H1 (cell line): Measurements from ENCODE around the gene RPUSD2. TPM values are rescaled to one million over a fixed set of nuclear protein-coding genes. Genes with fewer than 3 reads are reported as not detected.

Experiments
- CREB1 ChIP-seq: IDR thresholded peaks from 2 replicates; pipeline ENCODE4 v1.6.1; 2012; ENCODE audit warnings: inconsistent platforms
- KDM1A ChIP-seq: fragments of 200-600, 300-600 bp; sonication (generic); IDR thresholded peaks from 2 replicates; pipeline ENCODE4 v1.7.1; 2016; ENCODE audit warnings: mild to moderate bottlenecking, low read length, borderline replicate concordance
- NRF1 ChIP-seq: IDR thresholded peaks from 2 replicates; pipeline ENCODE4 v1.6.1; 2011; ENCODE audit warnings: mild to moderate bottlenecking, low read depth, low read length, improper control_type of control experiment
- POLR2AphosphoS5 ChIP-seq: IDR thresholded peaks from 2 replicates; pipeline ENCODE4 v1.6.1; 2011; ENCODE audit warnings: low read depth, low read length
- RBBP5 ChIP-seq: IDR thresholded peaks from 2 replicates; pipeline ENCODE4 v1.7.1; 2012; ENCODE audit warnings: low read depth, mild to moderate bottlenecking, inconsistent platforms, low read length, moderate library complexity, borderline replicate concordance
- RNF2 ChIP-seq: fragments of 200-900, 300-1000 bp; sonication (generic); IDR thresholded peaks from 2 replicates; pipeline ENCODE4 v1.7.1; 2016; ENCODE audit warnings: borderline replicate concordance, low read depth, mild to moderate bottlenecking, antibody characterized with exemption, low read length; ENCODE audit not compliant: poor library complexity, severe bottlenecking; ENCODE audit errors: missing control alignments
- RXRA ChIP-seq: IDR thresholded peaks from 2 replicates; pipeline ENCODE4 v1.6.1; 2011; ENCODE audit warnings: low read depth, mild to moderate bottlenecking, low read length, moderate library complexity; ENCODE audit not compliant: insufficient read depth
- SIX5 ChIP-seq: IDR thresholded peaks from 2 replicates; pipeline ENCODE4 v1.6.1; 2011; ENCODE audit warnings: mild to moderate bottlenecking, low read depth, low read length
- SP2 ChIP-seq: IDR thresholded peaks from 2 replicates; pipeline ENCODE4 v1.6.1; 2012; ENCODE audit warnings: mild to moderate bottlenecking, low read length, inconsistent platforms
- polyA plus RNA-seq, 7 experiments: library from polyadenylated mRNA; depleted of rRNA in 3 of 7; stranded (reverse) in 5 of 7; unstranded in 2 of 7; fragments of >200 nt in 5 of 7; fragments of 200-250 nt in 2 of 7; gene quantifications; 1 replicate in 5 of 7; 2 replicates in 1 of 7; 4 replicates in 1 of 7; pipeline versions ENCODE4 v1.2.1 to v1.2.3, GENCODE V29; 2011 to 2013; ENCODE audit warnings: missing spikeins in 2 of 7, mixed read lengths in 2 of 7
- total RNA-seq: library from RNA; stranded (reverse); fragmentation: NEBNext Ultra II Directional; extraction: Animal tissue kit (Norgen Biotek cat#: 25700); gene quantifications from 2 replicates; pipeline ENCODE4 v1.2.1, GENCODE V29; 2021
- TF ChIP-seq, protein P1 (sequence below): fragments of 300-600 bp; sonication (generic); IDR thresholded peaks from 2 replicates; pipeline ENCODE4 v1.7.1; 2012; ENCODE audit warnings: low read length, moderate library complexity, mild to moderate bottlenecking, inconsistent platforms; ENCODE audit not compliant: insufficient replicate concordance
- TF ChIP-seq, protein P2 (sequence below): IDR thresholded peaks from 2 replicates; pipeline ENCODE4 v1.6.1; 2012; ENCODE audit warnings: inconsistent platforms

RPUSD2 gene
- total and polyA plus RNA-seq, 2 of the 8 experiments (the other 6 are each of a cell fraction or from before 2014, with no cell fraction given), result 14.5 to 28.5 TPM

DNA sequence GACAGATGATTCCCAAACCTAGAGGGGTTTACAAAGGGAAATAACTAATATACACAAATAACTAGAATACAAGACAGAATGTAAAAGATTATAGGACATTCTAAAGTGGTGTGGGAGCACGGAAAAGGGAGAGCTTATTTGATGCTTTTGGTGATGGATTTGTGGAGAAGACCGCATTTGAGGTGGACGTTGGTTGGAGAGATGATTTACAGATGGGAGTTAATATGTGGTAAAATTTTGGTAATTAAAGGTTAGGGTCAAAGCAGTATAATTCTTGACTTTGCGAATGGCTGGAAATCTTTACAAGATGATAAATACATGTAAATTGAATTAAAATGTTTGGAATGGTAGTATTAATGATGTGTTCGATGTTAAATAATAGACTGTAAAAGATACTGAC lies 26.1 kb downstream of the RPUSD2 start (continued):
- TF ChIP-seq, protein P1, sequence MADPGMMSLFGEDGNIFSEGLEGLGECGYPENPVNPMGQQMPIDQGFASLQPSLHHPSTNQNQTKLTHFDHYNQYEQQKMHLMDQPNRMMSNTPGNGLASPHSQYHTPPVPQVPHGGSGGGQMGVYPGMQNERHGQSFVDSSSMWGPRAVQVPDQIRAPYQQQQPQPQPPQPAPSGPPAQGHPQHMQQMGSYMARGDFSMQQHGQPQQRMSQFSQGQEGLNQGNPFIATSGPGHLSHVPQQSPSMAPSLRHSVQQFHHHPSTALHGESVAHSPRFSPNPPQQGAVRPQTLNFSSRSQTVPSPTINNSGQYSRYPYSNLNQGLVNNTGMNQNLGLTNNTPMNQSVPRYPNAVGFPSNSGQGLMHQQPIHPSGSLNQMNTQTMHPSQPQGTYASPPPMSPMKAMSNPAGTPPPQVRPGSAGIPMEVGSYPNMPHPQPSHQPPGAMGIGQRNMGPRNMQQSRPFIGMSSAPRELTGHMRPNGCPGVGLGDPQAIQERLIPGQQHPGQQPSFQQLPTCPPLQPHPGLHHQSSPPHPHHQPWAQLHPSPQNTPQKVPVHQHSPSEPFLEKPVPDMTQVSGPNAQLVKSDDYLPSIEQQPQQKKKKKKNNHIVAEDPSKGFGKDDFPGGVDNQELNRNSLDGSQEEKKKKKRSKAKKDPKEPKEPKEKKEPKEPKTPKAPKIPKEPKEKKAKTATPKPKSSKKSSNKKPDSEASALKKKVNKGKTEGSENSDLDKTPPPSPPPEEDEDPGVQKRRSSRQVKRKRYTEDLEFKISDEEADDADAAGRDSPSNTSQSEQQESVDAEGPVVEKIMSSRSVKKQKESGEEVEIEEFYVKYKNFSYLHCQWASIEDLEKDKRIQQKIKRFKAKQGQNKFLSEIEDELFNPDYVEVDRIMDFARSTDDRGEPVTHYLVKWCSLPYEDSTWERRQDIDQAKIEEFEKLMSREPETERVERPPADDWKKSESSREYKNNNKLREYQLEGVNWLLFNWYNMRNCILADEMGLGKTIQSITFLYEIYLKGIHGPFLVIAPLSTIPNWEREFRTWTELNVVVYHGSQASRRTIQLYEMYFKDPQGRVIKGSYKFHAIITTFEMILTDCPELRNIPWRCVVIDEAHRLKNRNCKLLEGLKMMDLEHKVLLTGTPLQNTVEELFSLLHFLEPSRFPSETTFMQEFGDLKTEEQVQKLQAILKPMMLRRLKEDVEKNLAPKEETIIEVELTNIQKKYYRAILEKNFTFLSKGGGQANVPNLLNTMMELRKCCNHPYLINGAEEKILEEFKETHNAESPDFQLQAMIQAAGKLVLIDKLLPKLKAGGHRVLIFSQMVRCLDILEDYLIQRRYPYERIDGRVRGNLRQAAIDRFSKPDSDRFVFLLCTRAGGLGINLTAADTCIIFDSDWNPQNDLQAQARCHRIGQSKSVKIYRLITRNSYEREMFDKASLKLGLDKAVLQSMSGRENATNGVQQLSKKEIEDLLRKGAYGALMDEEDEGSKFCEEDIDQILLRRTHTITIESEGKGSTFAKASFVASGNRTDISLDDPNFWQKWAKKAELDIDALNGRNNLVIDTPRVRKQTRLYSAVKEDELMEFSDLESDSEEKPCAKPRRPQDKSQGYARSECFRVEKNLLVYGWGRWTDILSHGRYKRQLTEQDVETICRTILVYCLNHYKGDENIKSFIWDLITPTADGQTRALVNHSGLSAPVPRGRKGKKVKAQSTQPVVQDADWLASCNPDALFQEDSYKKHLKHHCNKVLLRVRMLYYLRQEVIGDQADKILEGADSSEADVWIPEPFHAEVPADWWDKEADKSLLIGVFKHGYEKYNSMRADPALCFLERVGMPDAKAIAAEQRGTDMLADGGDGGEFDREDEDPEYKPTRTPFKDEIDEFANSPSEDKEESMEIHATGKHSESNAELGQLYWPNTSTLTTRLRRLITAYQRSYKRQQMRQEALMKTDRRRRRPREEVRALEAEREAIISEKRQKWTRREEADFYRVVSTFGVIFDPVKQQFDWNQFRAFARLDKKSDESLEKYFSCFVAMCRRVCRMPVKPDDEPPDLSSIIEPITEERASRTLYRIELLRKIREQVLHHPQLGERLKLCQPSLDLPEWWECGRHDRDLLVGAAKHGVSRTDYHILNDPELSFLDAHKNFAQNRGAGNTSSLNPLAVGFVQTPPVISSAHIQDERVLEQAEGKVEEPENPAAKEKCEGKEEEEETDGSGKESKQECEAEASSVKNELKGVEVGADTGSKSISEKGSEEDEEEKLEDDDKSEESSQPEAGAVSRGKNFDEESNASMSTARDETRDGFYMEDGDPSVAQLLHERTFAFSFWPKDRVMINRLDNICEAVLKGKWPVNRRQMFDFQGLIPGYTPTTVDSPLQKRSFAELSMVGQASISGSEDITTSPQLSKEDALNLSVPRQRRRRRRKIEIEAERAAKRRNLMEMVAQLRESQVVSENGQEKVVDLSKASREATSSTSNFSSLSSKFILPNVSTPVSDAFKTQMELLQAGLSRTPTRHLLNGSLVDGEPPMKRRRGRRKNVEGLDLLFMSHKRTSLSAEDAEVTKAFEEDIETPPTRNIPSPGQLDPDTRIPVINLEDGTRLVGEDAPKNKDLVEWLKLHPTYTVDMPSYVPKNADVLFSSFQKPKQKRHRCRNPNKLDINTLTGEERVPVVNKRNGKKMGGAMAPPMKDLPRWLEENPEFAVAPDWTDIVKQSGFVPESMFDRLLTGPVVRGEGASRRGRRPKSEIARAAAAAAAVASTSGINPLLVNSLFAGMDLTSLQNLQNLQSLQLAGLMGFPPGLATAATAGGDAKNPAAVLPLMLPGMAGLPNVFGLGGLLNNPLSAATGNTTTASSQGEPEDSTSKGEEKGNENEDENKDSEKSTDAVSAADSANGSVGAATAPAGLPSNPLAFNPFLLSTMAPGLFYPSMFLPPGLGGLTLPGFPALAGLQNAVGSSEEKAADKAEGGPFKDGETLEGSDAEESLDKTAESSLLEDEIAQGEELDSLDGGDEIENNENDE, result no peak
- TF ChIP-seq, protein P2, sequence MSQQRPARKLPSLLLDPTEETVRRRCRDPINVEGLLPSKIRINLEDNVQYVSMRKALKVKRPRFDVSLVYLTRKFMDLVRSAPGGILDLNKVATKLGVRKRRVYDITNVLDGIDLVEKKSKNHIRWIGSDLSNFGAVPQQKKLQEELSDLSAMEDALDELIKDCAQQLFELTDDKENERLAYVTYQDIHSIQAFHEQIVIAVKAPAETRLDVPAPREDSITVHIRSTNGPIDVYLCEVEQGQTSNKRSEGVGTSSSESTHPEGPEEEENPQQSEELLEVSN, result no peak
- TF ChIP-seq RBBP5, result no peak
- TF ChIP-seq POLR2AphosphoS5, result no peak
- no peak for TF ChIP-seq RXRA
- no peak for TF ChIP-seq SP2
- TF ChIP-seq RNF2, result no peak
- no peak for TF ChIP-seq CREB1
- no peak for TF ChIP-seq NRF1
- no peak for TF ChIP-seq KDM1A
- TF ChIP-seq SIX5, result no peak
